ENCODE results near the gene GABBR1.
A peak's percentile ranks its signal among the peaks of the same experiment; 100 is the strongest.

Gene GABBR1

GRCh38 chr6:29602564-29603361, 30.2 kb downstream of the GABBR1 start:
- ATAC-seq (replicated peaks; ENCODE audit: extremely low read depth, poor library complexity, severe bottlenecking) (no peak), DNase-seq (ENCODE audit: low spot score in 2 of 2) (no peak)
- no peaks in the 10 kb centered on the region for H3K9me3 Mint-ChIP-seq
- no peaks in the 10 kb centered on the region for H3K4me1 Mint-ChIP-seq
- H3K27me3 Mint-ChIP-seq = no peaks in the 10 kb centered on the region
- no peak overlapping the region for H3K4me3 Mint-ChIP-seq
- peaks cover 4% of the 10 kb centered on the region for H3K36me3 Mint-ChIP-seq (ENCODE audit: insufficient read depth)
- no peak overlapping the region for H3K27ac Mint-ChIP-seq (ENCODE audit: low read depth)

DNA sequence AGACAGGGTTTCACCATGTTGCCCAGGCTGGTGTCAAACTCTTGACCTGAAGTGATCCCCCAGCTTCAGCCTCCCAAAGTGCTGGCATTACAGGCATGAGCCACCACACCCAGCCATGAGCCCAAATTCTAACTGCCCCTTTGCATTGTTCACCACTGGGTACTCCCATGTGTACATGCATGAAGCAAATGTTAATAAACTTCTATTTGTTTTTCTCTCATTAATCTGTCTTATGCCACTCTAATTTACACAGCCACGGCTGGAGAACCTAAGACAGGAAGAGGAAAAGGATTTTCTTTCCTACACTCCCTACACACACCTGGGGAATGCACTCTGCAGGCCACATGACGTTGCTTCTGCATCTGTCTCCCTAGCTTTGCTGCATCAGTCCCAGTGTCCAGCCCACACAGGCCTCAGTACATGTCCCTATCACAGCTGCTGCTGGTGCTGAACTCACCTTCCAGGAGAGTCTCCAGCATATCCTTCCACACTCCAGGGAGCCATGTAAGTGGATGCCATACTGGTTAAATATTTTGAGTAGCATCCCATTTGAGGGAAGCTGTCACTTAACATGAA, 34.7 kb downstream of the GABBR1 start:
- Mint-ChIP-seq H3K27ac (ENCODE audit: low read depth) (no peak overlapping the region), H3K36me3 (ENCODE audit: insufficient read depth) (peaks cover 3% of the 10 kb centered on the region), H3K27me3 (peaks cover 19% of the 10 kb centered on the region), H3K9me3 (no peaks in the 10 kb centered on the region), H3K4me1 (no peaks in the 10 kb centered on the region), H3K4me3 (no peak overlapping the region)
- ATAC-seq (replicated peaks; ENCODE audit: extremely low read depth, poor library complexity, severe bottlenecking) = no peak
- DNase-seq (ENCODE audit: low spot score in 2 of 2) = no peak

DNA sequence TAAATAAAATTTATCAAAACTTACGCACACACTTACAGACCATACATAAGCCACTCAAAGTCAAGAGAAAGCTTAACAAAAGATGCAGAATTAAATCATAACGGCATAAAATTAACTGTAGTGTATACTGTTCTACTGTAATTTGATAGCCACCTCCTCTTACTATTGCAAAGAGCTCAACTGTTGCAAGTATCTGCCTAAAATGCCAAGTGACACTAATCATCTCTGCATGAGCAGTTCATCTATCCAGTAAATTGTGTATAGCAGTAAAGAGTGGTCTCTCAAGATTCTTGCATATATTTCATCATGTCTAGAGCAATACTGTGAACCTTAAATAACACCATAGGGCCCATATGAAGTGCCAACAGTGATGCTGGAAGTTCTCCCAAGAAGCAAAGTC, 35.8 kb downstream of the GABBR1 start:
- Mint-ChIP-seq H3K36me3 (ENCODE audit: insufficient read depth) (peaks cover 3% of the 10 kb centered on the region), H3K27me3 (peaks cover 22% of the 10 kb centered on the region), H3K4me3 (no peak overlapping the region), H3K27ac (ENCODE audit: low read depth) (no peak overlapping the region), H3K9me3 (no peaks in the 10 kb centered on the region), H3K4me1 (no peaks in the 10 kb centered on the region)
- no peak for DNase-seq (ENCODE audit: low spot score in 2 of 2)
- ATAC-seq (replicated peaks; ENCODE audit: extremely low read depth, poor library complexity, severe bottlenecking) = no peak

DNA sequence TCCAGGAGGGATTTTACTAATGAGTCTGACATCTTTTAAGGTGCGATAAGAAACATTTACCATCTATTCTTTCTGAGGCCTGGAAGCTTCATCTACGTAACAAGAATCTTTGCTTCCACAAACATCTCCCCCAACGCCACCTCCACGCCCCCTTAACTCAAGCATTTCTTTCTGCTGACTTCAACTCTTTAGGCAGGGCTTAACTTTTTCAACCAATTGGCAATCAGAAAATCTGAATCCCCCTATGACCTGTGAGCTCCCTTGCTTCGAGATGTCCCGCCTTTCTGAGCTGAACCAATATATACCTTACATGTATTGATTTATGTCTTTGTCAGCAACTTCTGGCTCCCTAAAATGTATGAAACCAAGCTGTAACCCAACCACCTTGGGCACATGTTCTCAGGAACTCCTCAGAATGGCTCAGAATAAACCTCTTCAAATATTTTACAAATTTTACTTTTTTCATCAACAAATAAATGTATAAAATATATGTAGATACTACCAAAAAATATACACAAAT, 36.5 kb downstream of the GABBR1 start:
- no peak for ATAC-seq (replicated peaks; ENCODE audit: extremely low read depth, poor library complexity, severe bottlenecking)
- Mint-ChIP-seq H3K9me3 (no peaks in the 10 kb centered on the region), H3K27ac (ENCODE audit: low read depth) (no peak overlapping the region), H3K27me3 (peaks cover 29% of the 10 kb centered on the region), H3K36me3 (ENCODE audit: insufficient read depth) (peaks cover 3% of the 10 kb centered on the region), H3K4me1 (no peaks in the 10 kb centered on the region), H3K4me3 (no peak overlapping the region)
- no peak for DNase-seq (ENCODE audit: low spot score in 2 of 2)

DNA sequence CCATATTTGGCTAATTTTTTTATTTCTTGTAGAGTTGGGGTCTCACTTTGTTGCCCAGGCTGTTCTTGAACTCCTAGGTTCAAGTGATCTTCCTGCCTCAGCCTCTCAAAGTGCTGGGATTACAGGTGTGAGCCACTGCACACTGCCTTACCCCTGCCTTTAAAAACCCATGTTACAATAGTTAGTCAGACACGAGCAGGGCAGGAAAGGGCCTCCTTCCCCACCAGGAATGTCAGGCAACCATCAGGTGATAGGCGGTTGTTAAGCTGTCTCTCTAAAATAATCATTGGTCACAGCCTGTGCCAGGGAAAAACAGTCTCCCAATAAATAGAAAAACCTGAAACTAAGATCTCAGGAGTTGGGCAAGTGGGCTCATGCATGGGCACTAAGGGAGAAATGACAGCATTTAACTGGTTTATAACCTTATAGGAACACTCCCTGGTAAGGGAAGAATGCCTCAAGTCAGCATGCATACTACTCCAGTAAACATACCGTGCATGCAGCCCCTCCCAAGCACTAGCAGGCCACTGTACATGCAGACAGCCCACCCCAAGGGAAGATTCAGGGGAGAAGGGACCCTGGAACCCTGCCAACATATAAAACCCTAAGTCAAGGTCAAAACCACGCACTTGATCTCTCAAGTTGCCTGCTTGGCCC, 39.7 kb downstream of the GABBR1 start:
- Mint-ChIP-seq H3K27ac (ENCODE audit: low read depth) (no peak overlapping the region), H3K36me3 (ENCODE audit: insufficient read depth) (no peaks in the 10 kb centered on the region), H3K4me3 (no peak overlapping the region), H3K9me3 (no peaks in the 10 kb centered on the region), H3K4me1 (no peaks in the 10 kb centered on the region), H3K27me3 (peaks cover 53% of the 10 kb centered on the region)
- no peak for ATAC-seq (replicated peaks; ENCODE audit: extremely low read depth, poor library complexity, severe bottlenecking)
- no peak for DNase-seq (ENCODE audit: low spot score in 2 of 2)

DNA sequence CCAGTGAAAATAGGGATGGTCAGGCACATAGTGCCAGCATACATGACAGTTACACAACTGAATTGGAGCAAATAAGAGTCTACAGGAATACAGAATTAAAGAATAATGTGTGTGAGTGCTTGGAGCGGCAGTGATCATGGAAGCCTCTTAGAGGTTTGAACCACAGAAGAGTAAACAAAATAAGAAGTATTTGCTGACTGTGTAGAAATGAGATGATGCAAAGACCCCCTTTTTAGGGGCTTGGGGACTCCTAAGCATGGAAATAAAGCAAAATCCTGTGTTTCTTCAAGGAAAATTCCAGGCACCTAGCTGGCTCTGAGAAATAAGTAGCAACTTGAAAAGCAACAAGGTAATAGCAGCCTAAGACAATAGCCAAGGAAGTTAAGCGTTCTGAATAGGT, 41.3 kb downstream of the GABBR1 start:
- Mint-ChIP-seq H3K4me3 (no peak overlapping the region), H3K27me3 (peaks cover 69% of the 10 kb centered on the region), H3K4me1 (no peaks in the 10 kb centered on the region), H3K9me3 (no peaks in the 10 kb centered on the region), H3K36me3 (ENCODE audit: insufficient read depth) (no peaks in the 10 kb centered on the region), H3K27ac (ENCODE audit: low read depth) (no peak overlapping the region)
- ATAC-seq (replicated peaks; ENCODE audit: extremely low read depth, poor library complexity, severe bottlenecking) = no peak
- DNase-seq (ENCODE audit: low spot score in 2 of 2) = no peak

GRCh38 chr6:29590218-29590808, 42.7 kb downstream of the GABBR1 start:
- Mint-ChIP-seq H3K36me3 (ENCODE audit: insufficient read depth) (no peaks in the 10 kb centered on the region), H3K9me3 (no peaks in the 10 kb centered on the region), H3K4me3 (no peak overlapping the region), H3K27ac (ENCODE audit: low read depth) (no peak overlapping the region), H3K27me3 (peaks cover 81% of the 10 kb centered on the region), H3K4me1 (no peaks in the 10 kb centered on the region)
- ATAC-seq (replicated peaks; ENCODE audit: extremely low read depth, poor library complexity, severe bottlenecking) (no peak), DNase-seq (ENCODE audit: low spot score in 2 of 2) (no peak)

DNA sequence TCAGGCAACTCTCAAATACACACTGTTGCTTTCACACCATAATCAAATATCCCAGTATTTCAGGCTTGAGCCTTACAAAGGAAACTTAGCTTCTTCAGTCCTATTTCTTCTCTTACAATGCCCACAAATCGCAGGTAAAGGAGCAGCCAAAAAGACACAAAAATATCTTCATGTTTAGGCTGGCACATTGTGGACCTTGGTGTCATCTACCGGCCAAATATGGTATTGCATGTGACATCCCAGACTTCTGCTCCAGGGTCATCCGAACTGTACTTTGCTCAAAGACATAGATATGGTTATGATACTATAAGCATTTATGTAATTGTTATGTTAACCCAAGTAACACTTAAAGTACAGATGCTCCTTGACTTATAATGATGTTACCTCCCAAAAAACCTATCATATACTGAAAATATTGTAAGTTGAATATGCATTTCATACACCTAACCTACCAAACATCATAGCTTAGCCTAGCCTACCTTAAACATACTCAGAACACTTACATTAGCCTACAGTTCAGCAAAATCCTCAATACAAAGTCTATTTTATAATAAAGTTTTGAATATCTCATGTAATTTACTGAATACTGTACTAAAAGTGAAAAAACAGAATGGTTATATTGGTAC, 43.4 kb downstream of the GABBR1 start:
- Mint-ChIP-seq H3K36me3 (ENCODE audit: insufficient read depth) (no peaks in the 10 kb centered on the region), H3K4me1 (no peaks in the 10 kb centered on the region), H3K27me3 (peaks cover 81% of the 10 kb centered on the region), H3K9me3 (no peaks in the 10 kb centered on the region), H3K27ac (ENCODE audit: low read depth) (no peak overlapping the region), H3K4me3 (no peak overlapping the region)
- ATAC-seq (replicated peaks; ENCODE audit: extremely low read depth, poor library complexity, severe bottlenecking) (no peak), DNase-seq (ENCODE audit: low spot score in 2 of 2) (peak; percentile 26 to 37)

GRCh38 chr6:29584821-29585220, 48.2 kb downstream of the GABBR1 start, which contains the start of gene OR2H2:
TSS of gene OR2H2 (plus strand) at chr6:29585121. CDS start at chr6:29587945, 2,824 bp downstream.
- Mint-ChIP-seq H3K27ac (ENCODE audit: low read depth) (no peak within 1 kb of the TSS), H3K4me1 (no peaks in the 10 kb centered on the region), H3K9me3 (no peaks in the 10 kb centered on the region), H3K4me3 (no peak within 1 kb of the TSS), H3K36me3 (ENCODE audit: insufficient read depth) (peaks cover 3% of the 10 kb centered on the region), H3K27me3 (peaks cover 80% of the 10 kb centered on the region)
- no peak for ATAC-seq (replicated peaks; ENCODE audit: extremely low read depth, poor library complexity, severe bottlenecking)
- DNase-seq (ENCODE audit: low spot score in 2 of 2) = no peak

DNA sequence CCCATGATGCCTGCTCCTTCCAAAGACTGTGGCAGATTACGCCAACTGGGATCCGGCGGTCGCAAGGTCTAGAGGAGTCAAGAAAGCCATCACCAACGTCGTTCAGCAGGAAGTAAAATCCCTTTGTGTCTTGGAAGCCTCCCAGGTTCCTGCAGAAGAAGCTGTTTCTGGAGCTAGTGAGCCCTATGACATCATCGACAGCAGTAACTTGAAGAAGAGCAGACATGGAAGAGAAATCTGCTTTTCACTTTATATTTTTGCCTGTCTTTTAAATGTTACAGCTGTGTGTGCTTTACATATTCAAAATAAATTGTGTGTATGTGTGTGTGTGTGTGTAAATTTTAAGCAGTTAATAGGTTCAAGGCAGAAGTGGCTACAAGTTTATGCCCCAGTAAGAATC, 55.4 kb downstream of the GABBR1 start:
- Mint-ChIP-seq H3K4me3 (no peak overlapping the region), H3K27me3 (peaks cover 71% of the 10 kb centered on the region), H3K27ac (ENCODE audit: low read depth) (no peak overlapping the region), H3K36me3 (ENCODE audit: insufficient read depth) (peaks cover 3% of the 10 kb centered on the region), H3K4me1 (no peaks in the 10 kb centered on the region), H3K9me3 (no peaks in the 10 kb centered on the region)
- no peak for ATAC-seq (replicated peaks; ENCODE audit: extremely low read depth, poor library complexity, severe bottlenecking)
- no peak for DNase-seq (ENCODE audit: low spot score in 2 of 2)

GRCh38 chr6:29576056-29576455, 56.9 kb downstream of the GABBR1 start:
- H3K27me3 Mint-ChIP-seq = peaks cover 81% of the 10 kb centered on the region
- no peaks in the 10 kb centered on the region for H3K9me3 Mint-ChIP-seq
- H3K27ac Mint-ChIP-seq (ENCODE audit: low read depth) = no peak overlapping the region
- H3K36me3 Mint-ChIP-seq (ENCODE audit: insufficient read depth) = peaks cover under 1% of the 10 kb centered on the region
- H3K4me3 Mint-ChIP-seq = no peak overlapping the region
- no peak for ATAC-seq (replicated peaks; ENCODE audit: extremely low read depth, poor library complexity, severe bottlenecking)
- H3K4me1 Mint-ChIP-seq = no peaks in the 10 kb centered on the region
- DNase-seq (ENCODE audit: low spot score in 2 of 2) = no peak

DNA sequence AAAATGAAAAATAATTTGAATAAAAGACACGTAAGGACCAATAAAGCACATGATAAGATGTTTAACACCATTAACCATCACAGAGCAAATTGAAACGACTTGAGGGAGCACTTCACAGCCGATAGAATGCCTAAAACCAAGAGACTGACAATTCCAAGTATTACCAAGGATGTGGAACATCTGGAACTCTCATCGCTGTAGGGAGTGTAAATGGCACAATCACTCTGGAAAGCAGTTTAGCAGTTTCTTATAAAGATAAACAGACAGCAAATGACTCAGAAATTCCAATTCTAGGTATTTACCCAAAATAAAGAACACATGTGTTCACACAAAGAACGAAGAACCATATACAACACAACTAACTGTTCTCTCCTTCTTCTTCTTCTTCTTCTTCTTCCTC, 65.0 kb downstream of the GABBR1 start:
- DNase-seq (ENCODE audit: low spot score in 2 of 2) (no peak), ATAC-seq (replicated peaks; ENCODE audit: extremely low read depth, poor library complexity, severe bottlenecking) (no peak)
- Mint-ChIP-seq H3K36me3 (ENCODE audit: insufficient read depth) (no peaks in the 10 kb centered on the region), H3K27me3 (peaks cover 77% of the 10 kb centered on the region), H3K4me3 (no peak overlapping the region), H3K4me1 (peaks cover 6% of the 10 kb centered on the region), H3K27ac (ENCODE audit: low read depth) (no peak overlapping the region), H3K9me3 (no peaks in the 10 kb centered on the region)
